Mucosa of descending colon (tissue), 3 donors: ENCODE results near the gene IER5. TPM values are rescaled to one million over a fixed set of nuclear protein-coding genes. Genes with fewer than 3 reads are reported as not detected.

Source experiments
- ATAC-seq: fragments of 200-7000 bp; cut with Tn5 transposase; one replicate; pipeline ENCODE4 v1.9.1; 2020; ENCODE audit warnings: mild to moderate bottlenecking, moderate library complexity
- DNase-seq, 3 donors: peaks; one replicate each; pipeline ENCODE4 v3.0.0-alpha.2; 2020
- H3K36me3 ChIP-seq: fragments of 200-600 bp; one replicate; pipeline ENCODE4 v1.8.0; 2021; ENCODE audit warnings: low read depth, mild to moderate bottlenecking
- H3K4me1 ChIP-seq: fragments of 200-600 bp; one replicate; pipeline ENCODE4 v1.8.0; 2021; ENCODE audit warnings: low read depth, mild to moderate bottlenecking
- H3K4me3 ChIP-seq: fragments of 200-600 bp; one replicate; pipeline ENCODE4 v1.8.0; 2021; ENCODE audit warnings: mild to moderate bottlenecking
- H3K9me3 ChIP-seq: fragments of 200-600 bp; one replicate; pipeline ENCODE4 v1.8.0; 2021; ENCODE audit warnings: mild to moderate bottlenecking
- CTCF ChIP-seq: fragments of 200-600 bp; IDR thresholded peaks from one replicate; pipeline ENCODE4 v1.8.0; 2022; ENCODE audit warnings: antibody characterized with exemption, mild to moderate bottlenecking
- intact Hi-C, 2 donors: fragments of 100-400 bp; cut with DNase I in 1 of 2; cut with micrococcal nuclease in 1 of 2; formaldehyde crosslinking; loops; one replicate each; pipeline versions ENCODE4 v1.11.0 to v1.11.1; 2022; cut with DNase I, micrococcal nuclease
- total RNA-seq, 3 donors: library from RNA; stranded (reverse); fragmentation: NEBNext Ultra II Directional in 2 of 3; extraction: Animal tissue kit (Norgen Biotek cat#: 25700) in 2 of 3; gene quantifications; one replicate each; pipeline versions ENCODE4 v1.2.1 to v1.2.4, GENCODE V29; 2021 to 2023
- donor health status: DM: no; HTN: no; CAD: no; lungs with moderate emphysema.
- donor health status: DM: no; HTN: no; CAD: no.
- donor health status: DM: no; HTN: yes; CAD: no.

The IER5 gene
- total RNA-seq, 3 donors from 2014 or later: 15.4 to 16.7 (median 16.4) TPM

GRCh38 chr1:181079920-181080319 lies 8.6 kb upstream of the IER5 start:
- intact Hi-C loops: loop anchor here in 1 of 2 donors (5.0 kb wide), 1 partner anchor 62 kb away; no protein-coding TSS in a partner anchor
- H3K4me1 ChIP-seq: no peaks in the 10 kb centered on the region
- no peaks in the 10 kb centered on the region for H3K9me3 ChIP-seq
- TF ChIP-seq CTCF: no peak
- no peak for ATAC-seq
- no peak for DNase-seq
- no peak overlapping the region for H3K4me3 ChIP-seq
- no peaks in the 10 kb centered on the region for H3K36me3 ChIP-seq

- no peak for ATAC-seq
- DNase-seq: no peak
- Histone ChIP-seq H3K4me1 (no peaks in the 10 kb centered on the region), H3K4me3 (no peak overlapping the region), H3K36me3 (no peaks in the 10 kb centered on the region), H3K9me3 (no peaks in the 10 kb centered on the region)
- no peak for TF ChIP-seq CTCF
- intact Hi-C loops: loop anchor here in 1 of 2 donors (5.0 kb wide), 1 partner anchor 62 kb away; no protein-coding TSS in a partner anchor
Measured at GRCh38 chr1:181080556-181080955, 7.9 kb upstream of the IER5 start.

GRCh38 chr1:181081395-181081794 lies 7.1 kb upstream of the IER5 start:
- H3K4me1 ChIP-seq: no peaks in the 10 kb centered on the region
- ATAC-seq (no peak), DNase-seq (no peak)
- no peaks in the 10 kb centered on the region for H3K9me3 ChIP-seq
- no peaks in the 10 kb centered on the region for H3K36me3 ChIP-seq
- no peak for TF ChIP-seq CTCF
- intact Hi-C loops: loop anchor here in 1 of 2 donors (5.0 kb wide), 1 partner anchor 61 kb away; no protein-coding TSS in a partner anchor
- H3K4me3 ChIP-seq: no peak overlapping the region

- peak; percentile 48 for ATAC-seq
- TF ChIP-seq CTCF: peak; percentile 22
Measured at GRCh38 chr1:181083842-181084605, 4.5 kb upstream of the IER5 start.

GRCh38 chr1:181084606-181084969 lies 3.9 kb upstream of the IER5 start:
- no peak for ATAC-seq
- DNase-seq: no peak
- intact Hi-C loops: loop anchor here (2.0 to 5.0 kb wide), 2 partner anchors 58 kb away; no protein-coding TSS in a partner anchor
- no peaks in the 10 kb centered on the region for H3K9me3 ChIP-seq
- no peak for TF ChIP-seq CTCF
- H3K4me3 ChIP-seq: no peak overlapping the region
- H3K36me3 ChIP-seq: no peaks in the 10 kb centered on the region
- peaks cover 13% of the 10 kb centered on the region for H3K4me1 ChIP-seq

More at GRCh38 chr1:181083842-181084605, 4.5 kb upstream of the IER5 start:
- peak in 2 of 3 donors; percentile 57 to 74 for DNase-seq
- H3K4me3 ChIP-seq: no peak overlapping the region
- no peaks in the 10 kb centered on the region for H3K36me3 ChIP-seq
- H3K9me3 ChIP-seq: no peaks in the 10 kb centered on the region
- peaks cover 13% of the 10 kb centered on the region for H3K4me1 ChIP-seq
- intact Hi-C loops: loop anchor here (2.0 to 5.0 kb wide), 2 partner anchors 58 to 59 kb away; no protein-coding TSS in a partner anchor
